G401.6 (cell line): Measurements from ENCODE around the gene BSG.
"Not testable (repeated sequence)": the region's sequence is repeated elsewhere in the genome, so short reads cannot be mapped to it uniquely, and the experiment has no call there.

Source experiments
- FAIRE-seq: peaks from 2 replicates; lab custom pipeline; 2012; peaks lifted over from hg19 to GRCh38; lab: Jason Lieb, UNC

BSG gene

GRCh38 chr19:605061-605971 lies 32.9 kb downstream of the BSG start:
- not testable (repeated sequence) for FAIRE-seq

- no peak for FAIRE-seq
Measured at GRCh38 chr19:607301-608154, 35.1 kb downstream of the BSG start.

GRCh38 chr19:608155-609003 lies 36.0 kb downstream of the BSG start:
- FAIRE-seq = no peak

GRCh38 chr19:609004-609346 lies 36.6 kb downstream of the BSG start:
- FAIRE-seq = no peak

- no peak for FAIRE-seq
Measured at GRCh38 chr19:610071-610800, 37.8 kb downstream of the BSG start.

- no peak for FAIRE-seq
Measured at GRCh38 chr19:610801-611480, 38.5 kb downstream of the BSG start.

GRCh38 chr19:611481-611868 lies 39.1 kb downstream of the BSG start:
- no peak for FAIRE-seq

- FAIRE-seq = no peak
Measured at GRCh38 chr19:612941-613340, 40.5 kb downstream of the BSG start.

GRCh38 chr19:613732-614567 lies 41.6 kb downstream of the BSG start:
- FAIRE-seq = no peak

- no peak for FAIRE-seq
Measured at GRCh38 chr19:615619-616018, 43.2 kb downstream of the BSG start.

- no peak for FAIRE-seq
Measured at GRCh38 chr19:616062-616700, 43.8 kb downstream of the BSG start.

- no peak for FAIRE-seq
Measured at GRCh38 chr19:616747-617526, 44.5 kb downstream of the BSG start.

- FAIRE-seq = no peak
Measured at GRCh38 chr19:617551-618246, 45.3 kb downstream of the BSG start.

GRCh38 chr19:618247-618619 lies 45.8 kb downstream of the BSG start:
- FAIRE-seq = no peak

- no peak for FAIRE-seq
Measured at GRCh38 chr19:618674-619285, 46.4 kb downstream of the BSG start.

GRCh38 chr19:619286-620002 lies 47.0 kb downstream of the BSG start:
- FAIRE-seq = no peak

GRCh38 chr19:620166-620862 lies 47.9 kb downstream of the BSG start:
- FAIRE-seq = no peak
